ENCODE results near the gene MYPOP. TPM values are rescaled to one million over a fixed set of nuclear protein-coding genes. Genes with fewer than 3 reads are reported as not detected.
"Not testable (repeated sequence)": the region's sequence is repeated elsewhere in the genome, so short reads cannot be mapped to it uniquely, and the experiment has no call there.

MYPOP gene
- total RNA-seq, 1 donor from 2014 or later: 15.2 TPM

GRCh38 chr19:45872095-45872919 is 30.1 kb downstream of the MYPOP start:
- intact Hi-C loops (cut with DNase I): no loop called here
- ATAC-seq (ENCODE audit: poor library complexity) (no peak), DNase-seq (no peak)

GRCh38 chr19:45870798-45871197 is 31.6 kb downstream of the MYPOP start:
- intact Hi-C loops (cut with DNase I): no loop called here
- ATAC-seq (ENCODE audit: poor library complexity): no peak

GRCh38 chr19:45867241-45867640 is 35.2 kb downstream of the MYPOP start:
- ATAC-seq (ENCODE audit: poor library complexity); DNase-seq; intact Hi-C loops (cut with DNase I): not testable (repeated sequence)

More at GRCh38 chr19:45870798-45871197, 31.6 kb downstream of the MYPOP start:
- DNase-seq: no peak

GRCh38 chr19:45866400-45867176 is 35.8 kb downstream of the MYPOP start:
- ATAC-seq (ENCODE audit: poor library complexity) (no peak), DNase-seq (no peak)
- intact Hi-C loops (cut with DNase I): no loop called here

- intact Hi-C loops (cut with DNase I): no loop called here
- ATAC-seq (ENCODE audit: poor library complexity): no peak
- DNase-seq: no peak
Observed at GRCh38 chr19:45865269-45865948, 37.0 kb downstream of the MYPOP start.

GRCh38 chr19:45864629-45865082 is 37.8 kb downstream of the MYPOP start:
- no peak for ATAC-seq (ENCODE audit: poor library complexity)
- no peak for DNase-seq
- intact Hi-C loops (cut with DNase I): no loop called here

GRCh38 chr19:45863840-45864628 is 38.4 kb downstream of the MYPOP start, which contains the start of gene FOXA3:
TSS of gene FOXA3 (plus strand) at chr19:45864326. CDS start at chr19:45864457, 131 bp downstream.
- ATAC-seq (ENCODE audit: poor library complexity) (peak; percentile 48), DNase-seq (peak; percentile 49)
- intact Hi-C loops (cut with DNase I): no loop called here

- DNase-seq: no peak
- intact Hi-C loops (cut with DNase I): no loop called here
- ATAC-seq (ENCODE audit: poor library complexity): no peak
Observed at GRCh38 chr19:45863335-45863839, 39.0 kb downstream of the MYPOP start.

GRCh38 chr19:45862564-45863334 is 39.7 kb downstream of the MYPOP start, which contains the start of gene SYMPK:
TSS of gene SYMPK (minus strand) at chr19:45863147. CDS start at chr19:45854495, 8,652 bp downstream.
- DNase-seq: peak; percentile 99
- ATAC-seq (ENCODE audit: poor library complexity): peak; percentile 99
- intact Hi-C loops (cut with DNase I): no loop called here

GRCh38 chr19:45862271-45862563 is 40.2 kb downstream of the MYPOP start:
- intact Hi-C loops (cut with DNase I): no loop called here
- DNase-seq (no peak), ATAC-seq (ENCODE audit: poor library complexity) (no peak)

- DNase-seq (no peak), ATAC-seq (ENCODE audit: poor library complexity) (no peak)
- intact Hi-C loops (cut with DNase I): no loop called here
Observed at GRCh38 chr19:45860359-45861259, 41.8 kb downstream of the MYPOP start.

- intact Hi-C loops (cut with DNase I): no loop called here
- no peak for DNase-seq
- ATAC-seq (ENCODE audit: poor library complexity): no peak
Observed at GRCh38 chr19:45854167-45854778, 48.1 kb downstream of the MYPOP start.

- ATAC-seq (ENCODE audit: poor library complexity): no peak
- intact Hi-C loops (cut with DNase I): no loop called here
- no peak for DNase-seq
Observed at GRCh38 chr19:45852983-45853382, 49.4 kb downstream of the MYPOP start.

- DNase-seq: no peak
- intact Hi-C loops (cut with DNase I): no loop called here
- ATAC-seq (ENCODE audit: poor library complexity): no peak
Observed at GRCh38 chr19:45852145-45852750, 50.2 kb downstream of the MYPOP start.

GRCh38 chr19:45848922-45849321 is 53.5 kb downstream of the MYPOP start:
- DNase-seq (no peak), ATAC-seq (ENCODE audit: poor library complexity) (no peak)
- intact Hi-C loops (cut with DNase I): no loop called here

GRCh38 chr19:45847663-45848062 is 54.8 kb downstream of the MYPOP start:
- intact Hi-C loops (cut with DNase I): no loop called here
- DNase-seq: no peak
- ATAC-seq (ENCODE audit: poor library complexity): no peak

Measured in Right ventricle myocardium superior (tissue), 1 donor.